Colon (tissue), 2 donors: ENCODE results near the gene KIAA1549.

ENCODE experiments used
- FAIRE-seq: peaks from 2 replicates; lab custom pipeline; 2012; peaks lifted over from hg19 to GRCh38; lab: Jason Lieb, UNC
- donor health status: control.
- donor health status: control.

The KIAA1549 gene

DNA sequence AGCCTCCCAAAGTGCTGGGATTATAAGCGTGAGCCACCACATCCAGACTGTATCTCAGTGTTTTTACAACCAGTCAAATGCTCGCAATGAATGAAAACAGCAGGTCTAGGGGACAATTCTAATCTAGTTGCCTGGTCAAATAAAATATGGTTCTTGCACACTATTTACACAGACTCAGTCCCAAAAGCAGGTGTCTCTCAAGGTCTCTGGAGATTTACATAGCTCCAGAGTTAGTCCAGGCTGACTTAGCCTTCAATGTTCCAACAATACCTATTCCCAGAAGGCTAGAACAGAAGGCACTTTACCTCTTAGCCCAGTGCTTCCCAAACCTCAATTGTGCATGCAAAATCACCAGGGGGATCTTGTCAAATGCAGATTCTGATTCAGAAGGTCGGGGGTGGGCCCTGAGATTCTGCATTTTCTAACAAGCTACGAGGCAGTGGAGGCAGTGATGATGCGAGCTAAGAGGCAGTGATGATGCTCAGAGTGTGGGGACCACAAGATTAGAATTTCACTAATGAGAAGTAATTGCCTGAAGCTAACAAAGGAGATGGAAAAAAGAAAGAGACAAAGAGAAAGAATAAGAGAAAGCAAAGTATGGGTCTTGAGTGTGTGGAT lies 6.4 kb downstream of the KIAA1549 start:
- no peak for FAIRE-seq

DNA sequence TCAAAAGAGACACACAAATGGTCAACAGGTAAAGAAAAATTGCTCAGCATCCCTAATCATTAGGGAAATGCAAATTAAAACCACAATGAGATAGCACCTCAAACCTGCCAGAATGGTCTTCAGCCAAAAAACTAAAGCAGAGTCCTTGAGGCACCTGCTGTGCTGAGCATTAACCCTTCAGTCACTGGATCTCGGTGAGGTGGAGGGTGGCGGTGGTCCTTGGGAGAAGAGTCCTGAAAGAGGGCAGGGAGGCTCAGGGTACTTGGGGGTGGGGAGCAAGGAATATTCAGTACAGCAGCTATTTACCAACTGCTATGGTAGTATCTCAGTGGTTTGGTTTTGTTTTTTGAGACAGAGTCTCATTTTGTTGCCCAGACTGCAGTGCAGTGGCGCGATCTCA lies 7.1 kb downstream of the KIAA1549 start:
- FAIRE-seq, result no peak

DNA sequence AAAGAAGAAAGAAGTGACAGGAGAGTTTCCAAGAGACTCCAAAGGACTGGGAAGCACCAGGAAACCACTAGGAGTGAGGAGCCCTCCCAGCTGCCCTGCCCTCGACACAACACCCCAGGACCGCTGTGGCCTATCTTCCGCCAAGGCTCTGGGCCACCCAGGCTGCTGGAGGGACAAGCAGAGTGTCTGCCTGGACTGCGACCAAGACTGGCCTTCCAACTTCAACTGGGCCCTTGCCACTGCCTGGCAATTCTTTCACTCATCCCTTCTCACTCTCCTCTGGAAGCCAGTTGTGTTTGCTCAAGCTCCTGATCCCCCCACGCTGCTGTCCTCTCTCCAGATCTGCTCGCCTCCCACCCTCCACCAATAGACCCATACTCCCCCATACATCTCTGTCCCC lies 10.2 kb downstream of the KIAA1549 start:
- no peak for FAIRE-seq

DNA sequence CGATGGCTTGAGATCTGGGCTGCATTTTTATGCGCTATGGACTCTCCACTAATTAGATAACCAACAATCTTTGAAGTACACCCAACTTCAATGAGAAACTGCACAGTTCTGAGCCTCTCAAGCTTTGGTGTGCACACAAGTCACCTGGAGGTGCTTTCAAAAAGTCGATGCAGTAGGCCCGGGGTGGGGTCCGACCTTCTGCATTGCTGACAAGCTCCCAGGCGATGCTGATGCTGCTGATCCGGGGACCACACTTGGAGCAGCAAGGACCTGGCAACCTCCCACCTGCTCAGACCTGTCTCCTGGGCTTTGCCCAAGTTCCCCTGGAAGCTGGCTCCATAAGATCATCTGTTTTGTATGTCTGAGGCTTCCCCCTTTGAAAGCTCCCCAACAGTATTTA lies 10.7 kb downstream of the KIAA1549 start:
- FAIRE-seq, result no peak

DNA sequence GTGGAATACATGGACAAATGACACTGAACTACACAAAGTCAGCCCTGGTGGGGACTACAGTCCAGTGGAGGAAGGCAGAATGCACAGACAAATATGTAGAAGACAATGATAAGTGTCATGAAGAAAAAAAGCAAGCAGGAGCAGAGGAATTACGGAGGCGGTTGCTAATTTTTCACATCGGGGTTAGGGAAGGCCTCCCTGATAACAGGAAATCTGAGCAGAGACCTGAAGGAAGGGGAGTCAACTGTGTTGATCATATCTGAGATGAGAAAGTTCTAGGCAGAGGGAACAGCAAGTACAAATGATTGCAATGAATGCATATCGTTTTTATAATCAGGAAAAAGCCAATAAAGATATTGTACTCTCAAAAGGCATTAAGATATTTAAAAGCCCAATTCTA lies 14.0 kb downstream of the KIAA1549 start:
- FAIRE-seq, result no peak

DNA sequence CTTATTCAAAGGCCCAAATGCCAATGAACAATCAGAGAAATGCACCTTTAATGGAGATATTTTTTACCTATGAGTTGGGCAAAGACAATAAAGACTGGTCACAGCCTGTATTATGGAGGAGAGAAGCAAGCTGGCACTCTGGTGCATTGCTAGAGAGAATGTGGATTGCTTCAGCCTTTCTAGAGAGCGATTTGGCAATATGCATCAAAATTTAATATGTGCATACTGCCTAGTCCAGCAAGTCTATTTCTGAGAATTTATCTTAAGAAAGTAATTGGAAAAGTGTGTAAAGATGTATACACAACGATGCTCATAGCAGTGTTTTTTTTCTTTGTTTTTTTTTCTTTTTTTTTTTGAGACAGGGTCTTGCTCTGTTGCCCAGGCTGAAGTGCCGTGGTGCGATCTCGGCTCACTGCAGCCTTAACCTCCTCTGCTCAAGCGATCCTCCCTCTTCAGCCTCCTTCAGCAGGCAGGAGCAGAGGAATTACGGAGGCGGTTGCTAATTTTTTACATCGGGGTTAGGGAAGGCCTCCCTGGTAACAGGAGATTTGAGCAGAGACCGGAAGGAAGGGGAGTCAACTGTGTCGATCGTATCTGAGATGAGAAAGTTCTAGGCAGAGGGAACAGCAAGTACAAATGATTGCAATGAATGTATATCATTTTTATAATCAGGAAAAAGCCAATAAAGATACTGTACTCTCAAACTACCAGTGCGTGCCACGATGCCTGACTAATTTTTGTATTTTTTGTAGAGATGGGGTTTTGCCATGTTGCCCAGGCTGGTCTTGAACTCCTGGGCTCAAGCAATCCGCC lies 16.4 kb downstream of the KIAA1549 start:
- FAIRE-seq, result no peak

DNA sequence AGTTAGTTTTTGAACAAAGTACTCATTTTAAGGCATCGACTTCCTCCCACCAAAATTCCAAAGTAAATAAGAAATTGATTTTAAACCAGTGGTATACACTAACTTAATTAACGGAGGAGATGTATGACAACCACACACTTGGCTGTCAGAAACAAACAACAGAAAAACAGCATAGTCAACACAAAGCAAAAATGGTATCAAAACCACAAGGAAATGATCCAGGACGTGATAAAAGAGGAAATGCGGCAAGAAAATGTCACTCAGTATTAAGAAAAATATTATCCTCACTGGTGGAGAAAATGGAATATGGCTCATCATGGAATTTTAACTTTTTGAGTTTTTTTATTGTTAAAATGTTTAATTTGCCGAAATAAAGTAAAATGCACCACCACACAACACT lies 17.5 kb downstream of the KIAA1549 start:
- no peak for FAIRE-seq

DNA sequence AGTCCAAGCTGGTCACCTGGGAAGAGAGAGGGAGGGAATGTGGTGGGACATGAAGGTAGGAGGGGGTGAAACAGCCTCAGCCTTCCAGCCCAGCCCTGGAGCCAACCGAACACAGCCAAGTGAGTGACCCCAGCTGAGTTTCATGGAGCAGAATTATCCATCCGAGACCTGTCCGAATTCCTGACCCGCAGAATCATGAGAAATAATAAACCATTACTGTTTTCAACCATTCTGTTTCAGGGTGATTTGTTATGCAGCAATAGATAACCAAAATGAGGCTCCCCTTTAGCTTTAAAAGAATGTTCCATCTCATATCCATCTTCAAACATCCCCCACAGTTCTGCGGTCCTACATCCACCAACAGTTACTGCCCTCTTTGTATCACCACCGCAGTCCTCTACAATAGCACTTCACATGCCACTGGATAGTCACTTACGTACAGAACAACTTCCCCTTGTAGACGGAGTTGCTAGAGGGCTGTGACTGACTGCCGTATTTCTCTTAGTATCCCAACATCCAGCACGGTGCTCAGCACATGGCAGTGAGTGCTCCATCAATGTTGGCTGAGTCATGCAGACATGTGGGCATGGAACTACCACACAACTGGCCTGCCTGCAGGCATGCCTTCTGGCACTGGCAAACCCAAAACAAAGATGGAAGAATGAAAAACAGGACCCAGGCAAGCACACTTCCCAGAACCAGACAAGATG lies 18.5 kb downstream of the KIAA1549 start:
- FAIRE-seq, result no peak

DNA sequence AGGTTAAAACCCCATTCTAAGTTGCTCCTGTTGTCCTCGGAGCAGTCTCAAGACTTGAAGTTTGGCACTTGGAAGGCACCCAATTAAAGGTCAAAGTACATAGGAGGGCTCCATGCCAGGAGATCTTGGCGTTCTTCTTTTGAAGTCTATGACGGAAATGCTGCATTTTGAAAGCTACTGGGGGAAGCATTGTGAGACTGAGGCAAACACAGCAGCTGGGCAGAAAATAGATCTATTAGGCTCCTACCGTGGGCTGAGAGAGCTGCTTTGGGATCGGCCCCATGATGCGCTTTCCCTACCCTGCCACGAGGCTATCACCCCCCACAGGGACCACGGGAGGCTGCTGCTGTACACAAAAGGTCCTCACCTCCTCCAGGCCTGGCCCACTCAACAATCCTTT lies 20.0 kb downstream of the KIAA1549 start:
- no peak for FAIRE-seq

DNA sequence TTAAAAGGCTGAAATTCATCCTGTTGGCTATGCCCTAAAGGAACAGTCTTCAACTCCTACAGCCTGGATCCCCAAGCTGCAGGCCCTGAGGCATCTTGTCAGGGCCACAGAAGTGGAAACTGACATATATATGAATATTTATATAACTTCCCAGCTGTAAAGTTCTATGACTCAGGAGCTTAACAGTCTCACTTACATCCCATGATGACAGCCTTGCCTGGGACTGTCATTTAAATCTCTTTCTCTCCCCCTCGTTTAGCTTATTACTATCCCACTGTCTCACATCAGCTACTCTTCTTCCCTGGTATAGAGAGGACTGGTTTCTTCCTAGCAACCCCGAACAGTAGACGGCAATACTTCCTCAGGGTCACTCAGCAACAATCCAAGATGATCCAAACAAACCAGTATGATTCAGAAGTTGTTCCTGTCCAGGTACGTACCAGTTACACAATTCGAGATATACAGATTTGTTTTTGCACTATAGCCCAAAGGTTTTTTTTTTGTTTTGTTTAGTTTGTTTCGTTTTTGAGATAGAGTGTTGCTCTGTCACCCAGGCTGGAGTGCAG lies 22.7 kb downstream of the KIAA1549 start:
- no peak for FAIRE-seq

DNA sequence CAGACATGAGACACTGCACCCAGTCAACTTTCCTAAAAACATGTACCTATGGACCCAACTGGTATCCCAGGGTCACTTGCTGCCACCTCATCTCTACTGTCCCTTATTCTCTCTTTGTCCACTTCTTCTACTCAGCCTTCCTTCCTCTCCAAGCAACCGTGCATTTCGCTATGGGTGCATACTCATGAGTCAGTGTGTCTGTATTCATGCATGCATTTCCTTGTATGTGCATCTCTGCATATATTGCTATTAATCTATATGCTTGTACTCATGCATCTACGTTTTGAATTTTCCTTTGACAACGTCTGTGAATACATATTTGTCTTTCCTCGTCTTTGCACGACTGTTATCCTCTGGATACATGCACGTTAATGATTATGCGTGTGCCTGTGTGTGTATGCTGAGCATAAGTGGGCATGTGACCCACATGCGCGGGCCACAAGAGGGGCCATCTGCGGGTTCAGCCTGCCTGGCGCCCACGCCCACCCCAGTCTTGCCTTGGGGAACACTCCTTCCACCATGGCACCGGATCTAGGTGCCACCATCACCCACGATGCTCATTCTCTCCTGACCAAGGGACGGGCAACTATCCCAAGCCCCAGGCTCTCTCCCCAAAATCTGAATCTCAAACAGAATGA lies 23.3 kb downstream of the KIAA1549 start:
- no peak for FAIRE-seq

DNA sequence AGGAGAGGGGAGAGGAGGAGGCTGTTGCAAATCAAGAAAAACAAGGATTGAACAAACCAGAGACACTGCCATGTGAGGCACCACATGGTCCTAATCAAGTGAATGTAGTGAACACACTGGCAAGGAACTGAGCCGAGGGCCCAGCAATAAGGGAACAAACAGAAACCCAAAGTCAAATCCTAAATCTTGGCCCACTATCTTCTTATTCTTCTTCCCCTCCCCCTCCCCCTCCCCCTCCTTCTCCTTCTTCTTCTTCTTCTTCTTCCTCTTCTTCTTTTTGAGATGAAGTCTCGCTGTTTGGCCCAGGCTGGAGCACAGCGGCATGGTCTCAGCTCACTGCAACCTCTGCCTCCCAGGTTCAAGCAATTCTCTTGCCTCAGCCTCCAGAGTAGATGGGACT lies 24.0 kb downstream of the KIAA1549 start:
- no peak for FAIRE-seq

DNA sequence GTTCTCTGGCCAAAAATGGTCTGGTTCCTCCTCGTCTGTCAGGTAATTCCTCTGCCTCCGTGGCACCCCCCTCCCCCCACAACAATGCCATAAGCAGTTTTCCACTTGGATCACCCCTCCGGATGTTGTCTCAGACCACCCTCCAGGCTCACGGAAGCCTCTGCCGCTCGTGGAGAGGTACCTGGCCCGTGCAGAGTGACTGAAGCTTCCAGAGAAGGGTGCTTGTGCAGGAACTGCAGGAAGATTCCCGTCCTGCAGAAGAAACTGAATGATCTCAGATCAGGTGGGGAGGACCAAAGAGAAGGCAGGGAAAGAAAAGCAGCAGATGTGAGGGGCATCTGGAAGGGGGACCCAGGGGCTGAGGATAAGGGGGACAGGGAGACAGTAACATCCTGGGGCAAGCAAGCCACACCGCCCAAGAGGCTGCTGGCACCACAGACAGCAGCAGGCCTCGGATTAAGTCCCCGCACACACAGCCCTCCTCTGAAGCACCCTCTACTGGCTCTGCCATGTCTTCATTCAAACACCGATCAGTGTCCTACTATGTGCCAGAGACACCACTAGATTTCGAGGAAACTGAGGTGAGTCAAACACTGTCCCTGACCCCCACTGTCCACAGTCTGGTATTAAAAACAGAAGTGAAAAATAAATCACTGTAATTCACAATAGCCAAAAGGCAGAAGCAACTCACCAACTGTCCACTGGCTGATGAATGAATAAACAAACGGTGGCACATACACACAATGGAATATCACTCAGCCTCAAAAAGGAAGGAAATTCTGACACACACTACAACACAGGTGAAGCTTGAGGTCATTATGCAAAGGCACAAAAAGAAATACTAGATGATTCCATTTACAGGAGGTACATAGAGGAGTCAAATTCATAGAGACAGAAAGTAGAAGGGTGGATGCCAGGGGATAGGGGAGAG lies 26.4 kb downstream of the KIAA1549 start:
- FAIRE-seq, result no peak

DNA sequence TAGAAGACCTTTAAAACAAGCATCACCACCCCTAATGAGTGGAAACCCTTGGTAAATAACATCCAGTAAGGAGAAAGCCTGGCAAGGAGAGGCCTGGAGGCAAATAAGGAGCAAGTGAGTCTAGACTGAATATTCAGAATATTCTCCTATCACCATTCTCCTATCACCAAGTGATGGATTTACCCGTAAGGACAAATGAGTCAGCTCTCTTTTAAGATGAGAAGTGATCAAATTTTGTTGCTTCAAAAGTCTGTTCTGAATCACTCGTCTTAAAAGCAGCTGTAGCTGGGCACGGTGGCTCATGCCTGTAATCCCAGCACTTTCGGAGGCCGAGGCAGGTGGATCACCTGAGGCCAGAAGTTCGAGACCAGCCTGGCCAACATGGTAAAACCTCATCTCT lies 28.4 kb downstream of the KIAA1549 start:
- FAIRE-seq, result no peak

DNA sequence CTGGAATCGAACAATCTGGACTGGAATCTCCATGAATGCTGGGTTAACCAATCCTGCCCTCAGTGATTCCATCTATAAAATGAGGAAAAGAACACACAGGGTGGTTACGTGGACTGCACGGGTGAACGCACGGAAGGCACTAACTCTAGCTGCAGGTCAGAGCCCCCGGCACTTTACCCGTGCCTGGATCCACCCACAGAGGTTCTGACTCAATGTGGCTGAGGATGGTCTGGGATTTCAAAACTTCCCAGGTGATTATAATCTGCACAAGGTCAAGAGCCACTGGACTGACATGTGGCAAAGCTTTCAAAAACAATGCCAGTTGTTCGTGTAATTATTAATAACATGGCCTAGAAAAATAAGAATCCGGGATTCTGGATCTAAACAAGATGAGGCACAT lies 29.2 kb downstream of the KIAA1549 start:
- FAIRE-seq, result no peak

DNA sequence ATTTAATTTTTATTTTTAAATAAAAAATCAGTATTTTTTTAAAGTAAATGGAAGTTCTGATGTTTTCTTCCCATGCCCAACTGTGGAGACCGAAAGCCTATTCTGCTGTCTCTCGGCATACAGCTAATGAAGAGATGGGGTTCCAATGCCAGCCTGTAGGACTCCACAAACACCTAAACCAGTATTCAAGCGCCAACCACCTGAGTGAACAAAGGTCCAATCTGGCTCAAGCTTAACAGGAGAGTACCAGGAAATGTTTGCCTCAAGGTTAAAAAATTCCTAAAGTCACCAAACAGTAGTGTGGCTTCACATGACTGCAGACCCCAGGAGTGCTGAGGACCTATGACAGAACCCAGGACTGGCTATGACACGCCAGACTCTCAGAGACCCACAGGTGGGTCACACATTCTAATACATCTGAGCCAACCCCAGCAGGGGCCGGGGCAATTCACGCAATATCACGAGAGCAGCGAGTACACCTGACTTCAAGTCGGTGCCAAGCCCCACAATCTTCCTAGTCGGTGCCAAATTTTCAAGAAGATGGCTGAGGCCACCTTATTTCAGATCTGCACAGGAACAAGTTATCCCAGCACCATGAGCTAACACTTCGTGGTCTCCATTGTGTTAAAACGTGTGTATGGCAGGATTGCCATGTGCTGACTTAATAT lies 31.6 kb downstream of the KIAA1549 start:
- no peak for FAIRE-seq

DNA sequence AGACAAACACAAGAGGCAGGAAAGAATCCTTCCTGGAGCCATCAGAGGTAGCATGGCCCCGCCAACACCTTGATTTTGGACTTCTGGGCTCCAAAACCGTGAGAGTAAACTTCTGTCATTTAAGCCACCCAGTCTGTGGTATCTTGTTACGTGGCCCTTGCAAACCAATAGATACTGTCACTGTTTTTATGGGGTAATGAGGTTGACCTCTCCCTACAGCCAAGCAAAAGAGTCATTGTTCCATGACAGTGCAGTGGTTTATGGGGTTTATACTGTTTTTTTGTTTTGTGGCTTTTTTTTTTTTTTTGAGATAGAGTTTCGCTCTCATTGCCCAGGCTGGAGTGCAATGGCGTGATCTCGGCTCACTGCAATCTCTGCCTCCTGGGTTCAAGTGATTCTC lies 32.8 kb downstream of the KIAA1549 start:
- FAIRE-seq, result no peak

DNA sequence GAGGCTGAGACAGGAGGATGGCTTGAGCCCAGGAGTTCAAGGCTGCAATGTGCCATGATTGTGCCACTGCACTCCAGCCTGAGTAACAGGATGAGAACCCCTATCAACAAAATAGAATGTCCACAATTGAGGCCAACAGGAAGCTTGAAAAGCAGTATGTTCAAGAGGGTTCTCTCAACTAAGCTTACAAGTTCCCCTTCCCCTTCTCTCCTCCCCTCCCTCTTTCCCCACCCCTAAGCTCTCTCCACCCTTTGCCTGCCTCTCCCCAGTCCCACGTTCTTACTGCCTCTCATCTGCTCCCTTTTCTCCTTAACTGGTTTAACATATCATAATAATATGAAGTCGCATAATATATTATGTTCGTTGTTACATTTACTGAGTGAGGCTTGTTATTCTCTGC lies 35.4 kb downstream of the KIAA1549 start:
- no peak for FAIRE-seq

DNA sequence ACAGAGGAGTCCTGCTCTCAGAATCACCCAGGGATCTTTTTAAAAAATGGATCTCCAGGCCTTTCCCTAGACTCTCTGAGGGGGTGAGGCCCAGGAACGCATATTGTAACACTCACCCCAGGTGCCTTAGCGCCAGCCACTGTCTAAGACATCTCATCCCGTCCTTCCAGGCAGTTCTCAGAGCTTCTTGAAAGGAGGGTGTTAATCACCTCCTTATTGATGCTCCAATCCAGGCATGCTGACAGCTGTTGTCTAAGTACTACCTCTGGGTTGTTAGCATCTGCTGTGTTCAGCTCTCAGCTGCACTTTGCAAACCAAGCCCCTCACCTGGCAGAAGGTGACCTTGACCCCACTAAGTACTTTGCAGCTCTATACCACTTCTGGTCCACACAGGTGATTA lies 36.0 kb downstream of the KIAA1549 start:
- no peak for FAIRE-seq

DNA sequence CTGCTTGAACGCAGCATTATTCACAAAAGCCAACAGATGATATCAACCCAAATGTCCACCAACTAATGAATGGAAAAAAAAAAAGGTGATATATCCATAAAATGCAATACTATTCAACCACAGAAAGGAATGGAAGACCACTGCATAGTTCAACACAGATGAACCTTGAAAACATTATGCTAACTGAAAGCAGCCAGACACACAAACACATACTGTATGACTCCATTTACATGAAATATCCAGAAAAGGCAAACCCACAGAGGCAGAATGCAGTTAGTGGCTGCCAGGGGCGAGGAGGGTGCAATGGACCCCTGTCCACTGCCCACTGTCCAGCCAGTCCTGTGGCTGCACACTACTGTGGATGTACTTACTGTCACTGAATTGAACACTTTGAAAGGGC lies 36.6 kb downstream of the KIAA1549 start:
- FAIRE-seq, result no peak

DNA sequence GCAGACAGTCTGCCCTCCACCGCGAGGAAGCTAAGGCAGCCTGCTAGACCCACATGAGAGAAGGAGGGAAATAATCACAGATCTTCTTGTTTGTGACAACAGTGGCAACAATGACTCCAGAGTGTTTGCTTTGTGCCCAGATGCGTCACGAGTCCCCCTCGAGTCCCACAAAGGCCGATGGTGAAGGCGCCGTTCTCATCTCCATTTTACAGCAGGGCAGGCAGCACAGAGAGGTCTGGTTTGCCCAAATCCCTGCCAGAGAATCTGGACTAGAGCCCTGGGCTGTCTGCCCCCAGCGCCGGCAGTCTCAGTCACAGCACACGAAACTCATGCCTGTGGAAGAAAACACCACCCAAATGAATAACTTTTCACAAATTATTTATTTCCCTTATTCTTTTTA lies 38.1 kb downstream of the KIAA1549 start:
- FAIRE-seq, result no peak
